PC-9 (cell line): ENCODE data around the gene UBAC1. TPM values are rescaled to one million over a fixed set of nuclear protein-coding genes. Genes with fewer than 3 reads are reported as not detected.

Source experiments
- BruUV-seq: library from RNA; stranded (reverse); fragments of 400-500 nt; replicated peaks from 2 replicates; lab custom pipeline; 2021; lab: Mats Ljungman, UMichigan
- CTCF ChIA-PET: fragments of 300-600 bp; sonication (Branson Sonifier 250); formaldehyde crosslinking; loops from one replicate; lab custom pipeline; 2022; ENCODE audit warnings: antibody characterized with exemption; lab: Charles Lee
- POLR2A ChIA-PET: fragments of 300-600 bp; sonication (Branson Sonifier 250); formaldehyde crosslinking; loops from one replicate; lab custom pipeline; 2022; ENCODE audit warnings: antibody characterized with exemption; ENCODE audit not compliant: unreplicated experiment; lab: Charles Lee
- DNase-seq, 2 experiments: peaks; one replicate each; pipeline versions ENCODE4 v3.0.0 to v3.0.0-alpha.2; 2015 to 2022; ENCODE audit warnings: mixed read lengths in 1 of 2
- H2AFZ ChIP-seq: fragments of 200-600 bp; sonication (generic); 2 replicates; pipeline ENCODE4 v1.8.1; 2017; ENCODE audit warnings: antibody characterized with exemption
- H3F3A ChIP-seq: fragments of 200-600 bp; sonication (generic); 2 replicates; pipeline ENCODE4 v1.8.1; 2017; ENCODE audit warnings: antibody characterized with exemption, mild to moderate bottlenecking, low read depth; ENCODE audit not compliant: insufficient read depth
- H3K27ac ChIP-seq: fragments of 200-600 bp; sonication (generic); 2 replicates; pipeline ENCODE4 v1.6.1; 2016; ENCODE audit warnings: mixed run types
- H3K27me3 ChIP-seq: fragments of 200-600 bp; sonication (generic); 2 replicates; pipeline ENCODE4 v1.6.1; 2016; ENCODE audit warnings: low read depth, mixed run types; ENCODE audit not compliant: insufficient read depth
- H3K36me3 ChIP-seq: fragments of 200-600 bp; sonication (generic); 2 replicates; pipeline ENCODE4 v1.6.1; 2016; ENCODE audit warnings: low read depth, mixed run types
- H3K4me1 ChIP-seq: fragments of 200-600 bp; sonication (generic); replicated peaks from 2 replicates; pipeline ENCODE4 v1.6.1; 2016; ENCODE audit warnings: mixed run types; ENCODE audit not compliant: insufficient read depth
- H3K4me2 ChIP-seq: fragments of 200-600 bp; sonication (generic); 2 replicates; pipeline ENCODE4 v1.6.1; 2017; ENCODE audit warnings: mixed run types
- H3K4me3 ChIP-seq: fragments of 200-600 bp; sonication (generic); 2 replicates; pipeline ENCODE4 v1.6.1; 2016; ENCODE audit warnings: mixed run types
- H3K79me2 ChIP-seq: fragments of 200-600 bp; sonication (generic); 2 replicates; pipeline ENCODE4 v1.6.1; 2017; ENCODE audit warnings: low read depth, mixed run types
- H3K9me2 ChIP-seq: fragments of 200-600 bp; sonication (generic); 2 replicates; pipeline ENCODE4 v1.8.1; 2017; ENCODE audit warnings: mild to moderate bottlenecking; ENCODE audit not compliant: insufficient read depth
- H3K9me3 ChIP-seq: fragments of 200-600 bp; sonication (generic); 2 replicates; pipeline ENCODE4 v1.8.1; 2016; ENCODE audit warnings: low read depth; ENCODE audit not compliant: insufficient read depth
- H4K20me1 ChIP-seq: fragments of 200-600 bp; sonication (generic); 2 replicates; pipeline ENCODE4 v1.8.1; 2017; ENCODE audit not compliant: insufficient read depth
- EZH2 ChIP-seq: fragments of 200-600 bp; sonication (generic); IDR thresholded peaks from 2 replicates; pipeline ENCODE4 v1.8.0; 2017; ENCODE audit warnings: antibody characterized with exemption, low read depth
- intact Hi-C: fragments of 100-400 bp; cut with micrococcal nuclease; formaldehyde crosslinking; loops from one replicate; pipeline ENCODE4 v1.10.0; 2022; ENCODE audit not compliant: unreplicated experiment
- total RNA-seq: library from RNA; stranded (reverse); gene quantifications from 2 replicates; pipeline ENCODE4 v1.2.3, GENCODE V29; 2021
- TF ChIP-seq, protein P1 (sequence below): fragments of 200-600 bp; sonication (generic); conservative IDR thresholded peaks from 2 replicates; pipeline ENCODE4 v1.6.1; 2017; ENCODE audit warnings: mixed run types, antibody characterized with exemption, mild to moderate bottlenecking, moderate library complexity

UBAC1 gene
- total RNA-seq, 1 experiment from 2014 or later = 27.6 TPM

DNA sequence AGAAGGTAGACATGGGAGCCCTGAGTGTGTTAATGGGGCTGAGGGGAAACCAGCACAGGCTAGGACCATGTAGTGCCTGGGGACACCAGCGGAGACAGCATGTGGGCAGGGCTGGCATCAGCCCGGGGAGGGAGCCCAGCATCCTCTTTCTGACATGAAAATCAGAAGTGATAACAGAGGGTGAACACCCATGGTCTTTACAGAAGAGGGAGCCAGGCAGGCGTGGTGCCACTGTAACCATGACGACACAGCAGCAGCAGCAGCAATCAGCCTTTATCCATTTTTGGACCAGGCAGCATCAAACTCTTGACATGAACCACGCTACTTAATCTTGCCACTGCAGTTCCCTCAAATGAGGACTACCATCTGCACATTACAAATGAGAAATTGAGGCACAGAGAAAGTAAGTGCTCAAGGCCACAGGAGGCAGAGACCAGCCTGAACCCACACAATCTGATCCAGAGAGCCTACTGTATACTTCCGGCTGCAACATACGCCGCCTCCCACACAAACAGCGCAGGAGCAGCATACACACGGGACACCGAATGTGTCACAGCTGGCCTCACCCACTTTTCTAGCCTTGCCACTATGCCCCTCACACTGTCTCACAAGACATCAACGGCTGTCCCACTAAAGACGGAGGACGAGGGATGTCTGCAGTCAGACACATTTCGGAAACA lies 77.6 kb downstream of the UBAC1 start:
- no peak for DNase-seq
- Histone ChIP-seq H3K27me3 (no peaks in the 10 kb centered on the region), H4K20me1 (no peaks in the 10 kb centered on the region), H2AFZ (no peak overlapping the region), H3K9me3 (no peaks in the 10 kb centered on the region), H3K27ac (no peak overlapping the region), H3F3A (no peaks in the 10 kb centered on the region), H3K4me3 (no peak overlapping the region), H3K9me2 (no peaks in the 10 kb centered on the region), H3K36me3 (no peaks in the 10 kb centered on the region), H3K4me2 (no peak overlapping the region), H3K79me2 (no peaks in the 10 kb centered on the region), H3K4me1 (no peaks in the 10 kb centered on the region)
- ChIA-PET POLR2A (no interaction called here), CTCF (no interaction called here)
- no TSS peak for BruUV-seq
- intact Hi-C loops = no loop called here
- no peak for TF ChIP-seq EZH2
- TF ChIP-seq, protein P1, sequence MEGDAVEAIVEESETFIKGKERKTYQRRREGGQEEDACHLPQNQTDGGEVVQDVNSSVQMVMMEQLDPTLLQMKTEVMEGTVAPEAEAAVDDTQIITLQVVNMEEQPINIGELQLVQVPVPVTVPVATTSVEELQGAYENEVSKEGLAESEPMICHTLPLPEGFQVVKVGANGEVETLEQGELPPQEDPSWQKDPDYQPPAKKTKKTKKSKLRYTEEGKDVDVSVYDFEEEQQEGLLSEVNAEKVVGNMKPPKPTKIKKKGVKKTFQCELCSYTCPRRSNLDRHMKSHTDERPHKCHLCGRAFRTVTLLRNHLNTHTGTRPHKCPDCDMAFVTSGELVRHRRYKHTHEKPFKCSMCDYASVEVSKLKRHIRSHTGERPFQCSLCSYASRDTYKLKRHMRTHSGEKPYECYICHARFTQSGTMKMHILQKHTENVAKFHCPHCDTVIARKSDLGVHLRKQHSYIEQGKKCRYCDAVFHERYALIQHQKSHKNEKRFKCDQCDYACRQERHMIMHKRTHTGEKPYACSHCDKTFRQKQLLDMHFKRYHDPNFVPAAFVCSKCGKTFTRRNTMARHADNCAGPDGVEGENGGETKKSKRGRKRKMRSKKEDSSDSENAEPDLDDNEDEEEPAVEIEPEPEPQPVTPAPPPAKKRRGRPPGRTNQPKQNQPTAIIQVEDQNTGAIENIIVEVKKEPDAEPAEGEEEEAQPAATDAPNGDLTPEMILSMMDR = no peak

Other genes starting within 250 kb of the UBAC1 start
- gene CAMSAP1, start 53.8 kb downstream of the UBAC1 start, total RNA-seq = 16.7 and 17.3 TPM in 2 replicates
- 22.4 and 23.8 TPM in 2 replicates for gene NACC2, start 133.9 kb upstream of the UBAC1 start, total RNA-seq
- 73.8 and 75.3 TPM in 2 replicates for gene TMEM250, start 157.5 kb upstream of the UBAC1 start, total RNA-seq
- gene LHX3, start 243.8 kb upstream of the UBAC1 start, total RNA-seq = 0.22 and 0.43 TPM in 2 replicates